Measurements from ENCODE around the gene NTN1. TPM values are rescaled to one million over a fixed set of nuclear protein-coding genes. Genes with fewer than 3 reads are reported as not detected.

NTN1 gene
- total and polyA plus RNA-seq, 9 donors, result 0.28 to 12.5 (median 1.8) TPM

DNA sequence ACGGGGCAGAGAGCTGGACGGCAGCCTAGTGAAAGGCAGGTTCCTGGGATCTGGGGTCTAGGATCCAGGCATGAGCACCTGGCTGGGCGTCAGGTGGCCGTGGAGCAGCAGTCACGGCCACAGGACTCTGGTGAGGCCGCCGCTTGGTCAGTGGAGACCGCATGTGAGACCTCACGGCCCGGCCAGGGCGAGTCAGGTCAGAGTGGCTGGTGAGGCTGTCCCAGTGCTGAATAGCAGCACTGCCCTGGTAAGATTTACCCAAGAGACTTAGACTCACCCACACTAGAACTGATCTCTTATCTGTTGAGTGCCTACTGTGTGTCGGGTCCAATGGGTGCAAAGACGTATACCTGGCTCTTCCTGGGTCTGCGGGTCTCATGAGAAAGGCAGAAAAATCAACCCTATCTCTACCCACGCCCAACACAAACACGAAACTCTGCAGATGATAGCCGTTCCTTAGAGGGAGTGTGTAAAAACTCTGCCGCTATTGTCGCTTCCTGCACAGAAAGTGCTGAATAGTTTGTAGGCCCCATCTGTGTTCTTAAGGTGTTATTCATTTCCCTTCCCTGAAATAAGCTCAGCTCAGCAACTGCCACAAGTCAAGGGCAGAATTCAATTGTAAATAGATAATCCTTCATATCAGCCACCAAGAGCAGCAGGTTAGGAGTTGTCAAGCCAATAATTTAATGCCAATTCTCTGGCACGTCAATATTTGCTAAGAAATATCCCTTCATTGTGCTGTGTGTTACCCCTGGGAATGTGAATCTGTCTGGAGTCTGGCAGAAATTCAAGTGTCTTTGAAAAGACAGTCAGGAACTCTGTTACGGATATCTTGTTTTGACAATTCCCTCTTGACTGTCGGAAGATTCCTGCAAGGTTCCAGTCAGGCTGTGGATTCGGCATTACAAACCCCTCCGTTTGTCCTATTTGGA is 240.0 kb downstream of the NTN1 start:
- DNase-seq, result no peak
- Histone ChIP-seq H3K4me1 (ENCODE audit: insufficient read depth) (no peaks in the 10 kb centered on the region), H3K27ac (no peak overlapping the region), H3K4me3 (no peak overlapping the region), H3K27me3 (no peaks in the 10 kb centered on the region), H3K9me3 (no peaks in the 10 kb centered on the region), H3K36me3 (no peaks in the 10 kb centered on the region)
- TF ChIP-seq, protein P1, sequence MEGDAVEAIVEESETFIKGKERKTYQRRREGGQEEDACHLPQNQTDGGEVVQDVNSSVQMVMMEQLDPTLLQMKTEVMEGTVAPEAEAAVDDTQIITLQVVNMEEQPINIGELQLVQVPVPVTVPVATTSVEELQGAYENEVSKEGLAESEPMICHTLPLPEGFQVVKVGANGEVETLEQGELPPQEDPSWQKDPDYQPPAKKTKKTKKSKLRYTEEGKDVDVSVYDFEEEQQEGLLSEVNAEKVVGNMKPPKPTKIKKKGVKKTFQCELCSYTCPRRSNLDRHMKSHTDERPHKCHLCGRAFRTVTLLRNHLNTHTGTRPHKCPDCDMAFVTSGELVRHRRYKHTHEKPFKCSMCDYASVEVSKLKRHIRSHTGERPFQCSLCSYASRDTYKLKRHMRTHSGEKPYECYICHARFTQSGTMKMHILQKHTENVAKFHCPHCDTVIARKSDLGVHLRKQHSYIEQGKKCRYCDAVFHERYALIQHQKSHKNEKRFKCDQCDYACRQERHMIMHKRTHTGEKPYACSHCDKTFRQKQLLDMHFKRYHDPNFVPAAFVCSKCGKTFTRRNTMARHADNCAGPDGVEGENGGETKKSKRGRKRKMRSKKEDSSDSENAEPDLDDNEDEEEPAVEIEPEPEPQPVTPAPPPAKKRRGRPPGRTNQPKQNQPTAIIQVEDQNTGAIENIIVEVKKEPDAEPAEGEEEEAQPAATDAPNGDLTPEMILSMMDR (IDR thresholded peaks at IDR 0.05), result no peak
- TF ChIP-seq EP300 (IDR thresholded peaks at IDR 0.05) (no peak), POLR2A (IDR thresholded peaks at IDR 0.05) (no peak)
- intact Hi-C loops (cut with DNase I), result loop anchor here in 1 of 4 donors (10.0 kb wide), 1 partner anchor 57 kb away; no protein-coding TSS in a partner anchor
- 87 to 89% (median 88%) methylated on average over 24 of the region's 24 CpGs for WGBS, 3 donors

DNA sequence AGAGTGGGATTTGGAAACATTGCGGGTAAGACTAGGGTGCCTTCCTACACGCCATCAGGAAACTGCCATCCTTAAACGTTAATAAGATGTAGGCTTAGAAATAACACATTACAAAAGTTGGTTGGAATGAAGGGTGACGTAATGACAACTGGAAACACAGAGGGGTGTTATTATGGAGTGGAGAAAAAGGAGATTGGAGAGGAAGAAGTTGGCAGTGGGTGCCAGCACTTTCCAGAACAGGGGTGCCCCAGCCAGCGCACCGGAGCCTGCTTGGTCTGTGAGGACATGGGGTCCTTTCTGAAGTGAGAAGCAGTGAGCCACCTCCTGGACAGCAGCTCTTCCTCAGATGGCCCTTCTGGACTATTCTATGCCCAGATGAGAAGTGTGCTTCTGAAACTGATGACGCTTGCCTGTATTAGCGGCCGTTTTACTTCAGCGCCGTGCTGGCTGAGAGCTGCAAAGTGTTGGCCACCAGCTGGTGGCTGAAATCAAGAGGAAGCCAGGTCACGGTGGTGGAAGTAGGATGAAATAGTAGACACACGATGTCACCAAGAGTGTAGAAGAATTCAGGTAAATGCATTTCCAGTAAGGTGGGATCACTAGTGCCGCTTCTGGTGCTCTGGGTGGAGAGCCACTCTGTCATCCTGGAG is 244.8 kb downstream of the NTN1 start:
- H3K36me3 ChIP-seq, result no peaks in the 10 kb centered on the region
- no peaks in the 10 kb centered on the region for H3K27me3 ChIP-seq
- intact Hi-C loops (cut with DNase I), result loop anchor here in 2 of 4 donors (2.0 to 10.0 kb wide), 2 partner anchors 19 to 61 kb away; no protein-coding TSS in a partner anchor
- TF ChIP-seq, protein P1 (IDR thresholded peaks at IDR 0.05), result no peak
- TF ChIP-seq POLR2A (IDR thresholded peaks at IDR 0.05) (no peak), EP300 (IDR thresholded peaks at IDR 0.05) (no peak)
- H3K4me3 ChIP-seq, result no peak overlapping the region
- H3K9me3 ChIP-seq, result no peaks in the 10 kb centered on the region
- no peaks in the 10 kb centered on the region for H3K4me1 ChIP-seq (ENCODE audit: insufficient read depth)
- 90 to 94% (median 91%) methylated on average over 14 of the region's 14 CpGs for WGBS, 3 donors
- H3K27ac ChIP-seq, result no peak overlapping the region
- DNase-seq, result no peak

DNA sequence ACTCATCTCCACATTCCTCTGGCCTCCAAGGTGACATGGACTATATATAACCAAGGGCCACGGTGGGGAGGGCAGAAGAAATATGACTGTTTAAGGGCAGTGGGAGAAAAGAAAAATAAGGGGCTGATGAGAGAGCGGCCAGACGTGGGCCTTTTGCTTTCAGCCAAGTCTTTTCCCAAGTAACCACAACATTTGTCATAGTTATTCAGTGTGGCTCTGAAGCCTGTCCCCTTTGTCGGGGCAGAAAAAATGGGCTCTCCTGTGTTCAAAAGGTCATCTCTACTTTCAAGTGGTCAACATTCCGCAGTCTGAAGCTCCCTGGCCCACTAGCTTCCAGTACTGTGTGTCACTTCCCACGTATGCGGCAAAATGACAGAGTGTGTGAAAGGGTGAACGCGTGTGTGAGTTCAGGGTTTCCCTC is 245.4 kb downstream of the NTN1 start:
- TF ChIP-seq, protein P1 (IDR thresholded peaks at IDR 0.05), result no peak
- TF ChIP-seq EP300 (IDR thresholded peaks at IDR 0.05), result no peak
- no peak for TF ChIP-seq POLR2A (IDR thresholded peaks at IDR 0.05)
- Histone ChIP-seq H3K27me3 (no peaks in the 10 kb centered on the region), H3K4me1 (ENCODE audit: insufficient read depth) (no peaks in the 10 kb centered on the region), H3K9me3 (no peaks in the 10 kb centered on the region), H3K36me3 (no peaks in the 10 kb centered on the region), H3K4me3 (no peak overlapping the region), H3K27ac (no peak overlapping the region)
- 82 to 88% (median 88%) methylated on average over 9 of the region's 9 CpGs for WGBS, 3 donors
- intact Hi-C loops (cut with DNase I), result loop anchor here in 2 of 4 donors (2.0 to 10.0 kb wide), 2 partner anchors 20 to 62 kb away; no protein-coding TSS in a partner anchor
- DNase-seq, result no peak

DNA sequence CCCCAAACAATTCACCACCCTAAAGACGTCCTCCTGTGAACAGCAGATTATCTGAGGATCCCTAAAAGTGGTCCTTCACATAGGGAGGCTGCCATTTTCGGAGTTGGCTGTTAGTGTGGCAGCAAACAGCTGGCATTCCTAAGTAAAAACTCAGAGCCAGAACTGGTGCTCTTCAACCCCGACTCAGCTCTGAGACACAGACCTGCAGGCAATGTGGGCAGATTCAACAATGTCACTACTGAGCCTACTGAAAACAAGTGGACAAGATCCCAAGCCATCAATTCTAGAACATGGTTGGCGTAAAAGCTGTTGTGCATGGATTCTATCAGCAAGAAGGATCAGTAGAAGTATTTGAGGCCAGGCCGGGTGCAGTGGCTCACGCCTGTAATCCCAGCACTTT is 247.2 kb downstream of the NTN1 start:
- Histone ChIP-seq H3K27me3 (no peaks in the 10 kb centered on the region), H3K36me3 (no peaks in the 10 kb centered on the region), H3K27ac (no peak overlapping the region), H3K9me3 (no peaks in the 10 kb centered on the region), H3K4me3 (no peak overlapping the region), H3K4me1 (ENCODE audit: insufficient read depth) (peaks cover 3% of the 10 kb centered on the region)
- WGBS, 3 donors, result 88 to 93% (median 89%) methylated on average over 6 of the region's 6 CpGs
- intact Hi-C loops (cut with DNase I), result loop anchor here in 1 of 4 donors (10.0 kb wide), 1 partner anchor 64 kb away; no protein-coding TSS in a partner anchor
- no peak for DNase-seq
- TF ChIP-seq EP300 (IDR thresholded peaks at IDR 0.05) (no peak), POLR2A (IDR thresholded peaks at IDR 0.05) (no peak)
- TF ChIP-seq, protein P1 (IDR thresholded peaks at IDR 0.05), result no peak

Measured in ovary (tissue), 9 donors.